MM.1S (cell line): ENCODE data around the gene RDH5.

Experiments used
- DNase-seq: peaks from one replicate; pipeline ENCODE4 v3.0.0-alpha.2; 2015
- H2AFZ ChIP-seq: fragments of 300-600 bp; sonication (generic); 2 replicates; pipeline ENCODE4 v1.6.0; 2016; ENCODE audit warnings: antibody characterized with exemption, low read length
- H3F3A ChIP-seq: fragments of 300-600 bp; sonication (generic); 2 replicates; pipeline ENCODE4 v1.6.1; 2016; ENCODE audit warnings: mild to moderate bottlenecking, antibody characterized with exemption, low read length, moderate library complexity, mixed read lengths; ENCODE audit not compliant: insufficient read depth
- H3K27ac ChIP-seq: fragments of 300-600 bp; sonication (generic); 2 replicates; pipeline ENCODE4 v1.5.1; 2016; ENCODE audit warnings: mild to moderate bottlenecking, low read length
- H3K27me3 ChIP-seq: fragments of 300-600 bp; sonication (generic); replicated peaks from 2 replicates; pipeline ENCODE4 v1.6.0; 2016; ENCODE audit warnings: low read length; ENCODE audit not compliant: insufficient read depth
- H3K36me3 ChIP-seq: fragments of 300-600 bp; sonication (generic); replicated peaks from 2 replicates; pipeline ENCODE4 v1.6.1; 2016; ENCODE audit warnings: mild to moderate bottlenecking, low read length, mixed read lengths; ENCODE audit not compliant: insufficient read depth
- H3K4me1 ChIP-seq: fragments of 300-600 bp; sonication (generic); 2 replicates; pipeline ENCODE4 v1.6.1; 2016; ENCODE audit warnings: low read length, mixed read lengths
- H3K4me2 ChIP-seq: fragments of 300-600 bp; sonication (generic); 2 replicates; pipeline ENCODE4 v1.6.0; 2016; ENCODE audit warnings: low read depth, low read length
- H3K4me3 ChIP-seq: fragments of 300-600 bp; sonication (generic); 2 replicates; pipeline ENCODE4 v1.5.1; 2016; ENCODE audit warnings: low read length, mixed read lengths
- H3K79me2 ChIP-seq: fragments of 300-600 bp; sonication (generic); 2 replicates; pipeline ENCODE4 v1.6.1; 2016; ENCODE audit warnings: mixed run types, low read length, mixed read lengths
- H3K9ac ChIP-seq: fragments of 300-600 bp; sonication (generic); 2 replicates; pipeline ENCODE4 v1.6.1; 2016; ENCODE audit warnings: low read length, mixed read lengths
- H3K9me2 ChIP-seq: fragments of 300-600 bp; sonication (generic); replicated peaks from 2 replicates; pipeline ENCODE4 v1.6.1; 2016; ENCODE audit warnings: mild to moderate bottlenecking, low read length, mixed read lengths; ENCODE audit not compliant: insufficient read depth
- H3K9me3 ChIP-seq: fragments of 300-600 bp; sonication (generic); replicated peaks from 2 replicates; pipeline ENCODE4 v1.6.1; 2016; ENCODE audit warnings: mild to moderate bottlenecking, low read length, mixed read lengths; ENCODE audit not compliant: insufficient read depth
- H4K20me1 ChIP-seq: fragments of 300-600 bp; sonication (generic); 2 replicates; pipeline ENCODE4 v1.6.1; 2016; ENCODE audit warnings: mild to moderate bottlenecking, low read length, moderate library complexity, mixed read lengths; ENCODE audit not compliant: insufficient read depth
- EZH2 ChIP-seq: fragments of 300-600 bp; sonication (generic); optimal IDR thresholded peaks from 2 replicates; pipeline ENCODE3; 2017; ENCODE audit warnings: low read depth, mild to moderate bottlenecking, antibody characterized with exemption, low read length, mixed read lengths
- EZH2phosphoT487 ChIP-seq: fragments of 300-600 bp; sonication (generic); IDR thresholded peaks from 2 replicates; pipeline ENCODE4 v1.6.1; 2018; ENCODE audit warnings: antibody characterized with exemption, low read length
- TF ChIP-seq, protein P1 (sequence below): fragments of 300-600 bp; sonication (generic); IDR thresholded peaks from 2 replicates; pipeline ENCODE4 v1.5.1; 2016; ENCODE audit warnings: antibody characterized with exemption, low read length, mixed read lengths

RDH5 gene

GRCh38 chr12:55725556-55725955 is 5.4 kb downstream of the RDH5 start:
- Histone ChIP-seq H3K79me2 (peaks cover 15% of the 10 kb centered on the region), H3K9ac (no peak overlapping the region), H4K20me1 (no peaks in the 10 kb centered on the region), H3K9me3 (no peaks in the 10 kb centered on the region), H3F3A (no peaks in the 10 kb centered on the region), H3K4me1 (peaks cover 16% of the 10 kb centered on the region), H3K27me3 (no peaks in the 10 kb centered on the region), H2AFZ (no peak overlapping the region), H3K9me2 (no peaks in the 10 kb centered on the region), H3K36me3 (no peaks in the 10 kb centered on the region), H3K27ac (no peak overlapping the region), H3K4me2 (no peak overlapping the region), H3K4me3 (no peak overlapping the region)
- no peak for DNase-seq
- TF ChIP-seq EZH2phosphoT487 = no peak
- TF ChIP-seq, protein P1, sequence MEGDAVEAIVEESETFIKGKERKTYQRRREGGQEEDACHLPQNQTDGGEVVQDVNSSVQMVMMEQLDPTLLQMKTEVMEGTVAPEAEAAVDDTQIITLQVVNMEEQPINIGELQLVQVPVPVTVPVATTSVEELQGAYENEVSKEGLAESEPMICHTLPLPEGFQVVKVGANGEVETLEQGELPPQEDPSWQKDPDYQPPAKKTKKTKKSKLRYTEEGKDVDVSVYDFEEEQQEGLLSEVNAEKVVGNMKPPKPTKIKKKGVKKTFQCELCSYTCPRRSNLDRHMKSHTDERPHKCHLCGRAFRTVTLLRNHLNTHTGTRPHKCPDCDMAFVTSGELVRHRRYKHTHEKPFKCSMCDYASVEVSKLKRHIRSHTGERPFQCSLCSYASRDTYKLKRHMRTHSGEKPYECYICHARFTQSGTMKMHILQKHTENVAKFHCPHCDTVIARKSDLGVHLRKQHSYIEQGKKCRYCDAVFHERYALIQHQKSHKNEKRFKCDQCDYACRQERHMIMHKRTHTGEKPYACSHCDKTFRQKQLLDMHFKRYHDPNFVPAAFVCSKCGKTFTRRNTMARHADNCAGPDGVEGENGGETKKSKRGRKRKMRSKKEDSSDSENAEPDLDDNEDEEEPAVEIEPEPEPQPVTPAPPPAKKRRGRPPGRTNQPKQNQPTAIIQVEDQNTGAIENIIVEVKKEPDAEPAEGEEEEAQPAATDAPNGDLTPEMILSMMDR = no peak
- TF ChIP-seq EZH2 = no peak

- H3F3A ChIP-seq = no peaks in the 10 kb centered on the region
- H3K36me3 ChIP-seq = no peaks in the 10 kb centered on the region
- no peak overlapping the region for H3K4me3 ChIP-seq
- peaks cover 15% of the 10 kb centered on the region for H3K79me2 ChIP-seq
- no peak overlapping the region for H3K27ac ChIP-seq
- H2AFZ ChIP-seq = no peak overlapping the region
- DNase-seq = no peak
- H3K4me1 ChIP-seq = peaks cover 16% of the 10 kb centered on the region
- H3K9me3 ChIP-seq = no peaks in the 10 kb centered on the region
- no peaks in the 10 kb centered on the region for H3K9me2 ChIP-seq
- no peak overlapping the region for H3K9ac ChIP-seq
- no peaks in the 10 kb centered on the region for H4K20me1 ChIP-seq
- TF ChIP-seq EZH2phosphoT487 = no peak
- no peak for TF ChIP-seq EZH2
- TF ChIP-seq, protein P1 = no peak
- no peak overlapping the region for H3K4me2 ChIP-seq
- no peaks in the 10 kb centered on the region for H3K27me3 ChIP-seq
Measured at GRCh38 chr12:55726971-55727370, 6.8 kb downstream of the RDH5 start.

DNA sequence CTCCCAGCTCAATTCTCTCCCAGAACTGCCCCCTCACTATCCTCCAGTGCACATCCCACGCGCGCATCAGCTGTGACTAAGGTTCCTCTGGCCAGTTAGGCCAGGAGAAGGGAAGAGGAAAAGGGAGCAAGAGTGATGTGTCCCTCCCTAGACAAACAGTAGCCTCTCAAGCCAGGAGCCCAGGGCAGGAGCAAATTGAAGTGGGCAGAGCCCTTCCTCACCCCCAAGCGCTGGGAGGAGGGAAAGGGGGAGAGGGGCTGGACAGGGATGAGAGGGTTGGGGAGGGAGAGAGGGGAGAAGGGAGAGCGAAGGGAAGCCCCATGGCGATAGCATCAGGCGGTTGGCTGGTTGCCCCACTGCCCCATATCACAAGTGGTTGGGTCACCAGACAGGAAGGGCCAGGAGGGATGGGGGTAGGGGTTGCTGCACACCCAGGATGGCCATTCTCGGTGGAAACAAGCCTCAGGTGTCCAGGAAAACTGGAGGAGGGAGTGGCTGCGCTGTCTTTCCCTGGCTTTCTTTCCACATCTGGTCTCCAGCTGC is 7.5 kb downstream of the RDH5 start:
- Histone ChIP-seq H3K79me2 (peaks cover 15% of the 10 kb centered on the region), H2AFZ (peak overlapping the region; percentile 75; the same call in 1 of the 2 replicates)
- DNase-seq = no peak

More for the DNA sequence above, 7.5 kb downstream of the RDH5 start:
- TF ChIP-seq EZH2phosphoT487 = no peak
- no peak for TF ChIP-seq EZH2
- TF ChIP-seq, protein P1 = no peak
- Histone ChIP-seq H3K27me3 (no peaks in the 10 kb centered on the region), H3K9ac (peak overlapping the region; percentile 77; the same call in 1 of the 2 replicates), H3K36me3 (no peaks in the 10 kb centered on the region), H3K4me3 (peak overlapping the region; percentile 81), H3K9me2 (no peaks in the 10 kb centered on the region), H3K4me1 (peaks cover 16% of the 10 kb centered on the region), H3F3A (no peaks in the 10 kb centered on the region), H3K9me3 (no peaks in the 10 kb centered on the region), H3K4me2 (peak overlapping the region; percentile 69), H4K20me1 (no peaks in the 10 kb centered on the region), H3K27ac (no peak overlapping the region)
